HG02798 (cell line): Measurements from ENCODE around the gene SHOC1.
"Not testable (repeated sequence)": the region's sequence is repeated elsewhere in the genome, so short reads cannot be mapped to it uniquely, and the experiment has no call there.

Experiments used
- ATAC-seq: cut with Tn5 transposase; IDR thresholded peaks from one replicate; pipeline ENCODE4 v1.9.1; 2021; ENCODE audit warnings: mild to moderate bottlenecking; ENCODE audit not compliant: unreplicated experiment, poor library complexity

The SHOC1 gene

DNA sequence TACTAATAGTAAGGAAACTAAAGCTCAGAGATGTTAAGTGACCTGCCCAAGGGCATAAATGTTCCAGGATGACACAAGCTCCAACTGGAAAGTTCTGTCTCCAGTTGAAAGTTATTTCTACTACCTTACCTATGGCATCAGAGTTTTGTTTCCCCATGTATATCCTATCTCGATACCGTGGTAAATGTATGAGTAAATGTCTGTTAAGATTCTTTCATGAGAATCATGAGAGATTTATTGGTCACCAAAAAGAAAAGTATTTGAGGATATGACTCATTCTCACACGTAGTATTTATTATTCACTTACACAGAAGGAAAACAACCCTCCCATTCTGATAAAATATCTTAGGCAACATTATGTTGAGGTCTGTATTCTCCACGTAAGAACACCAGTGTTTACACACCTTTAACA is 11.1 kb upstream of the SHOC1 start:
- ATAC-seq, result no peak

DNA sequence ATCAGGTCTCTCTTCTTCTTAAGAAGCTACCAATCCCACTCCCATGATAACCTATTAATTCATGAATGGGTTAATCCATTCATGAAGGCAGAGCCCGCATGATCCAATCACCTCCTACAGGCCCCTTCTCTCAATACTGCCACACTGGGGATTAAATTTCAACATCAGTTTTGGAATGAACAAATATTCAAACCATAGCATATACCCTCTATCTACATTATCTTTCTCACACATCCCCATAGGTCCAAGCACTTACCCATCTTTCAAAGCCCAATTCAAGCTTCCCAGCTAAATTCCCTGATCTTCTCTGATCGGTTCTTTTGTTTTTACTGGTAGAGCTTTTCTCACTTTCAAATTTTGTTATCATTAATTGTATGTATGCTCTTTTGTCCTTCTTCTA is 10.5 kb upstream of the SHOC1 start:
- no peak for ATAC-seq

DNA sequence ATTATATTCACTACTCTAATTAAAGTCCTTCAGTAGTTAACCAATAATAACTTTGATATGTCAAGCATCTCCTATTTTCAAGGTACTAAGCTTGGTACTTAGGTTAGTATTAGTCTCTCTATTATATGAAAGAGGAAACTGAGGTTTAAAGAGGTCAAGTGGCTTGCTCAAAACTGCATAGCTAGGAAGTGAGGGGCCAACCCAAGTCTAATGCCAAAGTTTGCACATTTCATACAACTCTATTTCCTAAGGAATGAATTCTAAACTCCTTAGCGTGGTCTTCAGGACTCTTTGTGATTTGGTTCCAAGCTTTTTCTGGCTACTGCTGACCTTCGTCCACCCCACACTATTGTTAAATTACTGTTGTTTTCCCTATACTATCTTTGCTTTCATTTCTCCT is 9.9 kb upstream of the SHOC1 start:
- ATAC-seq, result no peak

DNA sequence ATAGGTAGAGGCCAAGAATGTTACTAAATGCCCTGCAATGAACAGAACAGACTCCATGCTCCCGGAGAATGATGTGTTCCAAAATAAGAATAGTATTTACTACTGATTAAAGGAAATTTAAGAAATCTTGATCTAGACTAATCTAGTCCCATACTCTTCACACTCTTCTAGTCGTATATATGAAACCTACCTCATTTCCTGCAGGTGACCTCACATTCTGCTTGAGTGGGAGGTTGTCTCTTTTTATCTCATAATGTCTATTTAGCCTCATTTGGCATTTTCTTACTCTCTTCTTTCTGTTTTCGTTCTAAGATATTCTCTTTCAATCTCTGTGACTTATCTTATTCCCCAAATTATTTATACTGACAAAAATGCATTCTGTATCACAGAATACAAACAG is 9.2 kb upstream of the SHOC1 start:
- ATAC-seq, result no peak

DNA sequence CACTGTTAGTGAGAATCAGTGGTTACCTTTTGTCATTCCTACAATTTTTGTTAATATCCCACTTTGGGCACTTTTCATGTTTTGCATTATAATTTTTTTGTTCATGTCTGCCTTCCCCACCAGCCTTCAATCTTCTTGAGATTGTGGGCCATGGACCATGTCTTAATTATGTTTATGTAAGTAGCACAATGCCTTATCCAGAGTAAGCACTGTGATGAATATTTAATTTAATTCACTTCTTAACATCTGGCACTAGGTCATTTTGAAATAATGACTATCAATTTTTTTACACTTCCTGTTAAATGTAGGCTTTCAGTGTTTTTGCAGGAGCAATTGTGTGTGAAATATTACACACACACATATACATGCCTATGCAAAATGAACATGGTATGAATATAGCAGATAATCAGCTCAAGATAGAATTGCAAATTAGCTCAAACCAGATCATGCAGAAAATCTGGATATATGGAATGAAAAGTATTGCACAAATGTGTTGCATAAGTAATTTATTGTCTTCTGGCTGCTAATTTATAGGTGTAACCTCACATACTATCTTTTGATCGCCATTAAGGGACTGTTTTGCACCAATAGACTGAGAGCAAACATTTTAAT is 5.3 kb upstream of the SHOC1 start:
- no peak for ATAC-seq

DNA sequence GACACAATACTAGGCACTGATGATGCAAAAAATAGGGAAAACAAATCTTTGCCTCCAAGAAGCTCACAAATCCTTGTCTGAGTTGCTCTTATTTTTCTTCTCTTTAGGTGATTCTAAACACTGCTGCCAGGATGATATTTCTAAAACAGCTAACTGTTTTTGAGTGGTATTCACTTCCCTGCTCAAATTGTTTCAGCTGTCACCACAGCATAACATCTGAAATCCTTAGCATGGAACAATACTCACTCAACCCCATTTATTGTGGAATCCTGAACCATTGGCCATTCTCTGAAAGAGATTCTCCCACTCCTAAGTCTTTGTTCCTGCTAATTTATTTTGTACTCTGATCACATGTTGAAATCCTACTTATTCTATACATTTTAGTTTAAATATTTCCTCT is 4.8 kb upstream of the SHOC1 start:
- no peak for ATAC-seq

DNA sequence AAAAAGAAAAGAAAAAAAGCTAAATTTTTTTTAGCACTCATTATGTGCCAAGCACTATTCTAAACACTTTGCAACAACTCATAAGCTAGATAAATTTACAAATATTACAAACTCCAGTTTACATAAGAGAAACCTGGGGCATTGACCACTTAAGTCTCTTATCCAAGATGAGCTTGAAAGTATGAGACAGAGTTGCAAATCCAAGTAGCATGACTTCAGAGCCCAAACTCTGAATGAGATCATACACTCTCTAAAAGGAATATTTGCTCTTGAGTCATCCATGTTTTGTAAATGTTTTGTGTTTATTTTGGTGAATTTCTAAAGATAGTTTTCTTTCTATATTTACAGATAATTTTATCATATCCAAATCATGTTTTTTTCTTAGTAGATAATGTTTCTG is 4.0 kb upstream of the SHOC1 start:
- ATAC-seq, result no peak

DNA sequence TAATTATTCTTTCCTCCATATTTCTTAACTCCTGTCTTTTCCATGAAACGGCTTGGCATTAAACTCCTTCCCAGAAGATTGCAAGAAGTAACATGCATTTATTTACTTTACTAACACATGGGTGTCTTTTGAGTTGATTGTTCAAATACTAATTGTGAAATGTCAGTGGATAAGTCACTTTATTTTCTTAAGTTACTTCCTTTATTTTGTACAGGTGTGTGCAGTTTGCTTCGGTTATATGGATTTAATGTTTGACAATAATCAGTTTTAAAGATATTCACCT is 761 bp upstream of the SHOC1 start:
- ATAC-seq, result no peak

DNA sequence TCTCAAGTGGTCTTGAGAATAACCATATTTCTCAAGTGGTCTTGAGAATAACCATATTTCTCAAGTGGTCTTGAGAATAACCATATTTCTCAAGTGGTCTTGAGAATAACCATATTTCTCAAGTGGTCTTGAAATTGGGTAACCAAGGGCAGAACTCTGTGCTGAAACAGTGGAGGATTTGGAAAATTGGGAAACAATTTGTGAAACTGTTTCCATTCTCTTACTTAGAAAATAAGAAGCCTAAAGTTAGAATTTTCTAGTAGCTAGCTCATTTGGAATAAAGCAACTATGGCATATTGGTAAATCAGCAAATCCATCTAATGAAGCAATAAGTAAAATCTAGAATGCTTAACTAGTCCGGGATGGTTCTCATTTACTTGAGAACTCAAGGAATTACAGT is 2.9 kb downstream of the SHOC1 start:
- ATAC-seq, result not testable (repeated sequence)

DNA sequence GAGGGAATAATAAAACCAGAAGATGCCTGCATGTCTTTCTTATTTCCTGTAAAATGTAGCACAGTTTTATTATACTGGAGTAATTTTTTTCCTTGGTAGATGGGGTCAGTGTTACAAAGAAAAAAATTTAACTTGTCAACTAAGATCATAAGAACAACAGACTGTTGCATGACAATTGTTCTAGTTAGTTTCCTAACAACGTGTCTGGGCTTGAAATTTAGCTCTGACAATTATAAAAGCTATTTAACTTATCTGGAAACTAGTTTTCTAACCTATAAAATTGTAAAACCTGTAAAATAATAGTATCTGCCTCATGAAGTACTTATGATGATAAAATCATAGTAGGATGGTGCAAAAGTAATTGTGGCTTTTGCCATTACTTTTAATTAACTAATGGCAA is 4.9 kb downstream of the SHOC1 start:
- ATAC-seq, result no peak

DNA sequence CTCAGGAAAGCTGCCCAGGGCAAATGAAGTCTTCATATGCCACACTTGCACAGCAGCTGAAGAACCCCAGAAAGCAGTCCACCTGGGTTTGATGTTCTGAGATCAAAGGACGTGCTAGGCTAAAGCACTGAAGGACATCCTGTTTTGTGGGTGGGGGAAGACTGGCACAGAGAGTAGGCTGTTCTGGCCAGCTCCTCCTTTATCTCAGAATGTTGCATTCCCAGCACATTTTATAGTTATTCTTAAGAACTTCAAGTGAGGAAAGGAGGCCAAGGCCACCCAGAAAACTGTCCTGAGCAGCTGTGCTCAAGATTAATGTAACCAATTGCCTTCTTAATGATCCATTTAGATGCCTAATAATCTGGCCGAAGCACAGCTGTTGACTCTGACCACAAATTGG is 10.9 kb downstream of the SHOC1 start:
- ATAC-seq, result no peak

DNA sequence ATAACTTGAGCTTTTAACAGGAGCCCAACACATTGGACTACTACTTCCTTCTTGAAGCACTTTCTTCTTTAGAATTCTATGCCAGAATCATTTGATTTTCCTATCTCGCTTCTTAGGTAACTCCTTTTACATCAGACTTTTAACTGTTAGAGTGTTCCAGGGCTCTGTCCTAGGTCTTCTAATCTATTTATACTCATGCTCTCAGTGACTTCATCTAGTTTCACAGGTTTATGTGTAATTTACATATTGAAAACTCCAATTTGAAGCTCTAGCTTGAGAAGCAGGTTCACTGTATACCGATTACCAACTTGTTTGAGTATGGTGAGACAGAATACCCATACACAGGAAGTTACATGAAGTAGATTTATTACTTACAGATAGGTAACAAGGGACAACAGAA is 11.3 kb downstream of the SHOC1 start:
- no peak for ATAC-seq

DNA sequence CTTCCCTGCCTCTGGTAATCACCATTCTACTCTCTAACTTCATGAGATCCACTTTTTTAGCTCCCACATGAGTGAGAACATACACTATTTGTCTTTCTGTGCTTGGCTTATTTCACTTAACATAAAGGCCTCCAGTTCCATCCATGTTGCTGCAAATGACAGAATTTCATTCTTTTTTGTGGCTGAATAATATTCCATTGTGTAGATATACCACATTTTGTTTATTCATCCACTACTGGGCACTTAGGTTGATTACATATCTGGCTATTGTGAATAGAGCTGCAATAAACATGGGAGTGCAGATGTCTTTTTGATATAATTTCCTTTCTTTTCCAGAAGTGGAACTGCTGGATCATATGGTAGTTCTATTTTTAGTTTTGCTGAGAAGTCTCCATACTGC is 28.7 kb downstream of the SHOC1 start:
- ATAC-seq, result no peak

DNA sequence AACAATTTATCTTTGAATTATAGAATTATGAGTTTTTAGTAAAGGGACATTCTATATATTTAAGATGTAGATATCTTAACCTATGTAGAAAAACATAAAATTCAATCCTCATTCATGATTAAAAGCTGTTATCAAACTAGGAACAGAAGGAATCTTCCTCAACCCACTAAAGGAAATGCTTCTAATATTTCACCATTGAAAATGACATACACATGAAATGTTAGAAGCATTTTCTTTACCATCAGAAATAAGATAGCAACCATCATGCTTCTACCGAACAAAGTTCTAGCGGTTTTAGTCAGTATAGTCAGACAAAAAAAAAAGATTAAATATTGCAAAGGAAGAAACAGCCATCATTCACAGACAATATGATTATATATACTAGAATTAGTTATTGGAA is 32.2 kb downstream of the SHOC1 start:
- ATAC-seq, result no peak

DNA sequence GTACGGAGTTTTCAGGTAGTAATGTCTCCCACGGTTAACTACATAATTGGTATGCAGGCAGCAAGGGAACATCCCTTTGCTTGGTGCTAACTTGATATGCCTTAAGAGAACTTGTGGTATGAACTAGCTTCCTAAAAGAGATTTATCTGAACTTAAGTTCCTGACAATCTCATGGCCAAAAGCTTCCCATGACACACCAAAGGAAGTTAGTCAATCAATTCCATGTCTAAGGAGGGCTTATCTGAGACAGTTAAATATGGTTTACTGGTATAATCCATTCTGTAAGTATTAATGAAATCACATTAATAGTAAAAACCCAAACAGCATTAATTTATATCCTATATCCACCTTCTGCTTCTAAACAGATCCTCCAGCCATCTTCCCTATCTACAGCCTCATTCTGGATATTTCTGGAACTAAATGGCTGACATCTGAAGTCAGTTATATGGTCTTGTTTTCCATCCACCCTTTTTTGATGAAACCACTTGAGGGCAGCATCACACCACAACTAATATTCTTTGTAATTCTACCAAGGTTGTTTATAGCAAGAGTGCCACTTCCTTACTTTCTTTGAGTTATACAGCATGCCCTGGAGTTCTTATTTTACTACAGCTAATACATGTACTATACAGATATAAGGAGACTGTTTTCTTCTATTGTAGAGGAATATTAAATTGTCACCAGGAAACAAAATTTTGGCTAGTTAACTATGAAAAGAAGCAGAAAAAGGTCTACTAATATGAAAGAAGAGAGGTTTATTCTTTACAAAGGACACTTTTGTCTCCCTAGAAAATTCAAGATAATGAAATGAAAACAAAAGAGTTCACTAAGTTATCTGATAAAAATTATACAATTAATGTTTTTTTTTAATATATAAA is 34.7 kb downstream of the SHOC1 start:
- ATAC-seq, result peak; percentile 71

DNA sequence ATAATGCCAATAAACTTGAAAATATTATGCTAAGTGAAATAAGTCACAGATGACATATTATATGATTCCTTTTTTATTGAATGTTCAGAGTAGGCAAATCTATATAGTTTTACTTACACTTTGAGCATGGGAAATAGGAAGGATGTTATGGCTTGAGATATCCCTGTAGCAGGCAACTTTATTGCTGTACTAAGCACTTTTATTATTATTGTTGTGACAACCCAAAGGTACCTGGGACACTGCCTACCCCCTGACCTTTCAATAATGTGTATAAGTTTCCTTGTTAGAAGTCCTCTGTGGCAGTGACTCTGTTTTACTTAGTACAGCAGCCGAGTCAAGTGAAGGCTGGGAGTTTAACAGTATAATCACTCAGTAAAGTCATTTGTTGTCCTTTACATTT is 39.9 kb downstream of the SHOC1 start:
- no peak for ATAC-seq

DNA sequence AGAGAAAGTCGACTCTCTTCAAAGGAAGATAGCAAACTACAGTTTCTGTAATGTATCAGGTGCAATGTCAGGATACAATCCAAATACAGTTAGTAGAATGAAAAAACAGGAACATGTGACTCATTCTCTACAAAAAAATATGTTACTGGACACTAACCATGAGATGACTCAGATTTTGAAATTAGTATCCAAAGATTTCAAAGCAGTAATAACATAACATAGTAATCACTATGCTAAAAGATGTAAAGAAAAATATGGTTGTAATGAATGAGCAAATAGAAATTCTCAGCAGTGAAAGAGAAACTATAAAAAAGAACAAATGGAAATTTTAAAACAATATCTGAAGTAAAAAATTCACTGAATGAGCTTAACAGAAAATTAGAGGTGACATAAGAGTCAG is 42.3 kb downstream of the SHOC1 start:
- ATAC-seq, result no peak
